Esophagus mucosa (tissue), 1 donor: ENCODE measurements around the gene CD8B. TPM values are rescaled to one million over a fixed set of nuclear protein-coding genes. Genes with fewer than 3 reads are reported as not detected.
A peak's percentile ranks its signal among the peaks of the same experiment; 100 is the strongest.

Experiments used
- ATAC-seq: fragments of 200-7000 bp; cut with Tn5 transposase; one replicate; pipeline ENCODE4 v1.9.1; 2020
- total RNA-seq: library from RNA; stranded (reverse); gene quantifications from one replicate; pipeline ENCODE4 v1.2.4, GENCODE V29; 2023
- donor health status: DM: yes; HTN: yes; CAD: no.

Gene CD8B
- total RNA-seq, 1 donor from 2014 or later, result not detected

DNA sequence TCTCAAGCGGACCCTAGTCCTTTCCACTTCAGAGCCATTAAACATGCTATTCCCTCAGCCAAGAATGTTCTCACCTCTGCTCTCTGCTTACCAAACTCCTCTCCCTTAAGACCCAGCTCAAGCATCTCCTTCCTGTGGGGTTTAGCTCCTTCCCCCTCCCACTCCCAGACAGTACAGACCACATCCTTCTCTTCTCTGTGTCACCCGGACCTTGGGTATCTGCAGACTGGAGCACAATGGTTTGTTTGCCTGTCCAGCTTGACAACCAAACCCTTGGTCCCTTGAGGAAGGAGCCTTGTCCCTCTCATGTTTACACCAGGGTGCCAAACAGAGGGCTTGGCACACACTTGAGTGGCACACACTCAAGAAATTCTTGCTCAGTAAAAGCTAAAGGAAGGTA is 66.8 kb downstream of the CD8B start:
- no peak for ATAC-seq

DNA sequence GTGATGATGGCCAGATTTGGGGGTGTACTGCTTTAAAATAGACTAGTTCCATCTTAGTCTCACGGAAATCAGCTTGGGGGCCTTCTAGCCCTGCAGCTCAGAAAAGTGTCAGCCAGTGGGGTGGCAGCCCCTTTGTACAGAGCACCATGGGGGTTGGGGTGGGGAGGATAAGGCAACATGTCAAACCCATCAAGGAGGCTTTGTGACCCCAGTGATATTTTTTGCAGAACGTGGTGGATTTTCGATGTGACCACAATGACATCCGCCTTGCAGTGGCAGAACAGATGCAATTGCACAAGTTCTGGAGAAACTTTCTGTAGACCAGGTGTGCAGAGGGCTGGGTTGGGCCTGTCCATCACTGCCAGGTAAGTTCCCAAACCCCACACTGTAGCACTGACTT is 67.9 kb downstream of the CD8B start:
- no peak for ATAC-seq

DNA sequence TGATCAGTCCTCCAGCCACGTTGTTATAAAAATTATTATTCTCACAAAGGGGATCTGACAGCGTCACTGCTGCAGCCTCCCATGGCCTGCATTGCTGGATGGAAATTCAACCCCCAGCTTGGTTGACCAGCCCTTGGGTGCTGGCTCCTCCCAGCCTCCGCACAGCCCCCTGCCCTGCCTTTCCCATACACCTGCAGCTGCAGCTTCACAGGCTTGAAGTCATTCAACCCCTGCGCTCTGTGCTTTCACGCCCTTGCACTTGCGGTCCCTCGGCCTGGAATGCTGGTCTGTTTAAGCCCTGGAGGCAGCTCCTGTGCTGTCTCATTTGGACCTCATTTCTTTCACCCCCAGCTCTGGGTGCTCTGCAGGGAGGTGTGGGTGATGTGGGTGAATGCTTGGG is 70.1 kb downstream of the CD8B start:
- ATAC-seq, result no peak

DNA sequence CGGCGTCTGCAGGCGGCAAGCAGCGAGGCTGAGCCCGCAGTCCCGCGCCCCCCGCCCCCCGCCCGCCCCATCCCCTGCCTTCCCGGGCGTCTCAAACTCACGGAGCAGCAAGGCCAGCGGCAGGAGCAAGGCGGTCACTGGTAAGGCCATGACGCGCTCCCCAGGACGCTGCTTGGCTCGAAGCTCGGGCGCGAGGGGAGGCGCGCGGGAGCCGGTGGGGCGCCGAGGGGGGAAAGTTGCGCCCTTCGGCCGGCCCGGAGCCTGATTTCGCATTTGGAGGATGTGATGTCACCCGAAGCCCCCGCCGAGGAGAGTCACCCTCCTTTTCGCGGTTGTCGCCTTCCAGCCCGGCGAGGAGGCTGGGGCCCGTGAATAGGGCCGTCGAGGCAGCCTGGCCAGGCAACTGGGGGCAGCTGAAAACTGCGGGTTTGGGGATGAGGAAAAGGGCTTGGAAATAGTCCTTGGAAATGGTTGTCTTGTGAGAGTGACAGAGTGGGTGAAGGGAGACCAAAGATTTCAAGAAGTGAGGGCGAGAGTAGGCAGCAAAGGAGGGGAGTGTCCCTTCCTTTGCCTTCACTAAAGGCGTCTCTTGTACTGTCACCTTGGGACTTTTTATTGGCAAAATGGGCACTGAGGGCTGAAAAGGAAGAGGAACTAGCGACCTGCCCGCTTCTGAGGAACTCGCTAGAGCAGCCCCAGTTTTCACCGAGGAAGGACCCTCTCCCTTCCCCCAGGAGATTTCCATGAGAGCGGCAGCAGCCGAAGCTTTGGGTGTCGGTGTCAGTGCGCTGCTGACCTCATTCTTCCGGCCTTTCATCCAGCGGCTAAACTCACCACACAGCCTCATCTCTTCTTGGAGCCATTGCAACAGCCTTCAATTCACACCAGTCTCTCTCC is 70.8 kb downstream of the CD8B start, which contains the start of gene CD8A:
Gene CD8A (minus strand): TSS at position 238 of the 897 bp plus-strand sequence. CDS start 88 bp downstream, at position 150.
- ATAC-seq, result no peak

DNA sequence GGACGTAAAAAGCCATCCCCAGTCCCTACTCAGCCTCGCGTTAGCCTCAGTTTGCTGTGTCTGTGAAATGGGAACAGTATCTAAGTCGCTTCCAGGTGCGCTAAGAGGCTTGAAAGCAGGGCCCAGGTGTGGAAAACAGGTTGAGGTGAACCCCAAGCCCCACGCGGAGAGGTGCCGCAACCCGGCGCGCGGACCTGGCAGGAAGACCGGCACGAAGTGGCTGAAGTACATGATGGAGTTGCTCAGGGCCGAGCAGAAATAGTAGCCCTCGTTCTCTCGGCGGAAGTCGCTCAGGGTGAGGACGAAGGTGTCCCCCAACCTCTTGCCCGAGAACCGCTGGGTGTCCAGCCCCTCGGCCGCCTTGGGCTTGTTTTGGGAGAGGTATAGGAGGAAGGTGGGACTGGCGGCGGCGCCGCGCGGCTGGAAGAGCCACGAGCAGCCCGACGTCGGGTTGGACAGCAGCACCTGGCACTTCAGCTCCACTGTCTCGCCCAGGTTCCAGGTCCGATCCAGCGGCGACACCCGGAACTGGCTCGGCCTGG is 71.5 kb downstream of the CD8B start:
- ATAC-seq, result no peak

DNA sequence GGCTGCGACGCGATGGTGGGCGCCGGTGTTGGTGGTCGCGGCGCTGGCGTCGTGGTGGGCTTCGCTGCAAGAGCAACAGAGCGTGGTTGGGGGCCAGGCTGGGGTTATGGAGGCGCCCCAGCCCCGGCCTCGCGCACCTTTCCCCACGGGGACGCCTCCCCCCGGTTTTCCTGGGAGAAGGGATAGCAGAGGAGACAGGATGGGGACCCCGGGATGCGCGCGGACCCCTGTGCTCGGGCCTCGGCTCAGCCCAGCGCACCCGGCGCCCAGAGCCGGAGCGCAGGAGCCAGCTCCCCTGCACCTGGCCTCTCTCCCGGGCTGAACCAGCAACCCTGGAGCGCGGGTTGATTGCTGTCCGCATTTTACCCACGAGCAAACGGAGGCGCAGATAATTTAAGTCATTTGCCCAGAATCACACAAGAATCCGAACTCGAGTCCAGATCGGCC is 72.0 kb downstream of the CD8B start:
- ATAC-seq, result no peak

DNA sequence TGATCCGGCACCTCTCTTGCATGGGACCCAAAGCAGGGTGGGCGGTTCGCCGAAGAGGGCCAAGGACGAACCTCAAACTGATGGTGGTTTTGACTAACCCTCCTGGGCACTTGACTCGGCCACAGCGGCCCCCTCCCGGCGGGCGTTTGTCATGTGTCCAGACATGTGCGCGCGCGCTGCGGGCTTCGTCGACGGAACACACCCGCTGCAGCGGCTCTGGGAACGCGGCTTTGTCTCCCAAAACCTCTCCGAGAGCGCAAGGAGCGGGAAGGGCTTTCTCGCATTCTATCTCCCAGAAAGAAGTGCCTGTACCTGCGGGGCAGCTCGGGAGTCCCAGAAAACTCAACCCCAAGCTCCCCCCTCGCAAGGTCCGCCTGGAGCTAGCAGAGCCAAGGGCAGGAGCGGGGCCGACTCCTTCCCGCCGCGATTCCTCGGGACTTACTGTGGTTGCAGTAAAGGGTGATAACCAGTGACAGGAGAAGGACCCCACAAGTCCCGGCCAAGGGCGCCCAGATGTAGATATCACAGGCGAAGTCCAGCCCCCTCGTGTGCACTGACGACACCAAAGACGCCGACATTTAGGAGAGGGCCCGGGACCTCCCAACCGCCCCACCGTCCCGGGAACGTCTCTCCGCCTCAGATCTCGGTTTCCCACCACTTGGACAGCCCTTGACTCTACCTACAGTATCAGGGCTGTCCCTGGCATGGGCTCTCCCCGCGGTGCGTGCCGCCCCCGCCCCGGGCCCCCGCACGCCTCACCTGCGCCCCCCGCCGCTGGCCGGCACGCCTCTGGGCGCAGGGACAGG is 72.6 kb downstream of the CD8B start:
- ATAC-seq, result no peak

DNA sequence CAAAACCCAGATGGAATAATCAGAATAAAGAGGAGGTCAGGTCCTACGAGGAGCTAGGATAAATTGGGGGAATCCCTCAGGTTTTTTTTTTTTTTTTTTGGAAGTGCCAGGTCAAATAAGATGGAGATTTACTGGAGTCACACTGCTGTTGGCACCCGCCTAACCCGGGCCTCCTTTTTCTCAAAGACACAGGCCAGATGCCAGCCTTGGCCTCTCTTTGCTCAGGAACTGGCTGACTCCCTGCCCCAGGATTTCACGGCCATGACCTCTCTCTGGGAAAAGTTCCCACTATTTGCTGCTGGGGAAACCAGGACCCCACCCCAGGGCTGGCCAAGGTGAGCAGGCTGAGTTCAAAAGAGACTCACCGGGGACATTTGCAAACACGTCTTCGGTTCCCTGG is 73.5 kb downstream of the CD8B start:
- ATAC-seq, result no peak

DNA sequence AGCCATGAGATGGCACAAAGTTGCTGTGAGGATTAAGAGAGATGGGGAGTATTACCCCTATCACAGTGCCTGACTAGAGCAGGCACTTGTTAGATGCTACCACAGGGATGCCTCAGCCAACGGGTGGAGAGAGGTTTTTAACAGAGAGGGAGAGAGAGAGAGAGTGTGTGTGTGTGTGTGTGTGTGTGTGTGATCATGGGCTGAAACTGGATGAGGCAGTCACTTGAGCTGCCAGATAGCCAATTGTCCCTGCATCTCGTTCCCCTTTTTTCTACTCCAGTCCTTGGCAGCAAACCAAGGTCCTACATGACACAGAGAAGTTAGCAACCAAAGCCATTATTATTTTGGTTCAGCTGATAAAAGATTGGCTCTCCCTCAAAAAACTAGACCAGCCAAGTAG is 74.0 kb downstream of the CD8B start:
- ATAC-seq, result no peak

DNA sequence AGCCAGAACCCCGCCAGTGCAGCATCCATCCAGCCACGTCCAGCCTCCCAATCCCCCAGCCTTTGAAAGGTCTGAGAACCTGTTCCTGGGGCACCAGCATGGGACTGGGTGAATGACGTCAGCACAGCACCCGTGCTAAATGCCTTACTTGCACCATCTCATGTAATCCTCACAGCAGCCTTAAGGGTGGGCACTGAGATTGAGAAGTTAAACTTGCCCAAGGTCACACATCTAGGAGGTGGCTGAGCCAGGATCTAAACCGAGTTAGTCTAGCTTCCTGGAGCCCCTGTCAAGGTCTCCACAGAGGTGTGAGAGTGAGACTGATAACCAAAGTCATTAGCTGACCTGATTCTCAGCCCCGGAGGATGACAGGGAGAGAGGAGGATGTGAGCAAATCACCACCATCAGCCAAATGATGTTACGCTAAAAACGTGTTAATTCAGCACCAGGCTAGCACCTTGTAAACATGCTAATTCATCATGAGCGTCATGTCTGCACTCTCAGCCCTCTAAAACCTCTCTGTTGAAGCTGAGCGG is 75.6 kb downstream of the CD8B start:
- ATAC-seq, result no peak

DNA sequence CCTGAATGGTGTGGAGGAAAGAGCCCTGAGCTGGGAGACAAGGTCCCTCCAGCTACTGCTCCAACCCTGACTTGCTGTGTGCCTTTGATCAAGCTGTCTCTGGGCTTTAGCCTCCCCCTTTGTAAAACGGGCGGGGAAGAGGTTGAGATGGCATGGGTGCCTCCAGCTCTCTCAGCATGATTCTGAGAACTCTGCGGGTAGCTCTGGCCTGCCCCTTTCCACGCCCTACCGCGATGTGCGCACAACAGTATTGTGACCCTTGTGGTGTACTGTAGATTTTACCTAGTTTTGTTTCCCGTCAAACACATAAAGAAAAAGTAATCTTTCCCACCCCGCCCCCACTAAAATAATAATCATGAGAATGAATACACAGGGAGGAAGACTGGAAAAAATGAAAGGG is 76.2 kb downstream of the CD8B start:
- no peak for ATAC-seq

DNA sequence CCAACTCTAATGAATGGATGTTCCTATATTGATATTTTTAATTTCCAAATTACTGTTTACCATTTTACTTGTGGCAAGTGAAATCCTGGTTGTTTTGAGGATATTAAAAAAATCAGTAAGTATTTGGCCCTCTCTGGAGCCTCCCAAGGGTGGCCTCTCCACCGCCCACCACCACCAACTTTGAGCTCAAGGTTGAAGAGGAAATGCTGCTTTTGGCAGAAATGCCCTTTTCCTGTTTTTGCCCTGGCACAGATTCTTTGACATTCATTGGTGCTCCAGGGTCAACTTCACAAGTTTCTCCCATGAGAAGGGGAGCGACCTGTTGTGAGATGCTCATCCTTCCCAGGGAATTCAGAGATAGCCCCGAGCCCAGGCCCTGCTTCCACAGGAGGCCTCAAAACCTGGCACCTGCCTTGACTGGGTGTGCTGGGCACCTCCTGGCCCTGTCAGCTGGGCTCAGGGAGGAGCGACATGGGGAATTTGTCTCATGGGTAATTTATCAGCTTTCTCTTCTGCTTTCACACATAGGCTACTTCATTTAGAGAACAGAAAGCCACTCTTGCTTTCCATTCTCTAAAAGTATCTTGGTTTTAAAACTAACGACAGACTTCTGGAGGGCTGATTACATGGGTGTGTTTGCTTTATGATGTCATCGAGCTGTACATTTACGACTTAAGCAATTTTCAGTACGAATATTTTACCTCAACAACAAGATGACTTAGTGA is 77.9 kb downstream of the CD8B start:
- ATAC-seq, result no peak

DNA sequence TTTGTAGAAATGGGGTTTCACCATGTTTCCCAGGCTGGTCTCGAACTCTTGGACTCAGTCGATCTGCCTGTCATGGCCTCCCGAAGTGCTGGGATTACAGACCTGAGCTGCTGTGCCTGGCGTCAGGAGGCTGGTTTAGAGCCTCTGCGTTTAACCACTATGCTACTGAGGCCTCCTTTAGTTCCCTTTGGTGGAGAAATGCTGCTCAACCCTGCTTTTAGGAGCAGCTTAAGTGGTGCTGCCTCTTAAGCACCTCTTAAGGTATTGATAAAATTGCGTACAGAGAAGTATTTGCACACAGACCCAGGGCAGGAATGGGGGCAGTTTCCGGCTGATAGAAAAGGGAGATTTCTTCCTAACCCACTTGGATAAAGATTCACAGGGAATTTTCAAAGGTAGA is 78.9 kb downstream of the CD8B start:
- ATAC-seq, result no peak

DNA sequence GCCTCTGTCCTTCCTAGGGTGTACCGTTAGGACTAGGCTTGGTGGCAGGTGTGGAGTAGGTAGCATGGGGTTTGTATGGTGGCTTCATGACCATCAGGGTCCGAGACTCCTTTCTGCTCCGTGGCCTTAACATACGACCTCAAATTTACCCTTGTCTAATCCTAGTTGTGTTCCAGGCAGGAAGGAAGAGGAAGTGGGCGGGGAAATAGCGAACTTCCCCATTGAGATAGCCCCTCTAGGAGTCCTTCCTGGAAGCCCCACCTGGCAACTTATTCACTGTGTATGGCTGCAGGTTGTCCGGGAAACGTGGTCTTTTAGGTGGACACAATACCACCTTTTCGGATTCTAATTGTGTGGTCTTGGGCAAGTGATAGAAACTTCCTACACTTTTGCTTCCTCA is 80.3 kb downstream of the CD8B start:
- ATAC-seq, result no peak

DNA sequence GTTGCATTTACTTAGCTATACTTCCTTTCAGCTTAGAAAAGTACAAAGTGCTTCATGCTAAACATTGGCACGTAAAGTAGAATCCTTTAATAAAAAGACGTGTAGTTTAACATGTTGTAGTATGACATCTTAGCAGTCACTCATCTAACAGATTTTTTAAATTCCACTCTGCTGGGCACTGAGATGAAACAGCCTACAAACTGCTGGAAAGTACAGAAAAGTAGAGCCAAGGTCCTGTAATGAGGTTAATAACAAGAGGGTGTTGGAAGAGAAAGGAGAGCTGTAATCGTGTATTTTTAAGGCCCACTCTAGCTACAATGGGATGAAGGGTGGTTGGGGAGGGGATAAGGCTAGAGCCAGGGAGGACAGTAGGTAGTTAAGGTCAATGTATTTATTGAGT is 81.7 kb downstream of the CD8B start:
- no peak for ATAC-seq

DNA sequence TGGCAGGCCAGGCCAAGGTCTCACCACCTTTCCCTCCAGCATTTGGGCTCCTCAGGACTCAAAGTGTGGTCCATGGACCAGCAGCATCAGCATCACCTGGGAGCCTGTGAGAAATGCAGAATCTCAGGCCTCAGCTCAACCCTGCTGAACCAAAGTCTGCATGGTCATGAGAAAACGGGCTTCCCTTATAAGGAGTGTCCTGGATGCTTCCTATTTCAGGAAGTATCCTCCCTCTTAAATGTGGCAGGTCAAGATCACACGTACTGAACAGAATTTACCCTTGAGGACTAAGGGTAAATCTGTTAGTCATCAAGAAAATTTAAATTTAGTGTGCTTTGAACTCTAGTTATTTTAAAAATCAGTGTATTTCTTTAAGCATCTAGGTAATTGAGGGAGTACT is 82.7 kb downstream of the CD8B start:
- peak; percentile 21 for ATAC-seq

DNA sequence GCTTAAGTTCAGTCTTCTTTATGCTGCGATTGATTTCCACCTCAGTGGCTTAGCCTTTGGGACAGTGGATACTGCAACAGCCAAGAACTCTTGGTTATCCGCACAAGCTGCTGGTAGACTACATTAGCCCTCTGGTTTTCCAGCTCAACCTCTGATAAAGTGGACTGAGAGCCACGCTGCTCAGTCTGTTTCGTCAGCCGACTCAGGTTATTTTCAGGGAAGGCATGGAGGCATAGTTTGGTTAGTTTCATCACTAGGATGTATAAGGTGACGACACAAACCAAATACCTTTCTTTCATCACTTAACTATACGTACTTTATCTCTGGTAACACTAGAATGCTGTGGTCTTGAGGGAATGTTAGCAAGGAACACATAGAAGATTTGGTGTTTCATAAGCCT is 85.2 kb downstream of the CD8B start:
- no peak for ATAC-seq

DNA sequence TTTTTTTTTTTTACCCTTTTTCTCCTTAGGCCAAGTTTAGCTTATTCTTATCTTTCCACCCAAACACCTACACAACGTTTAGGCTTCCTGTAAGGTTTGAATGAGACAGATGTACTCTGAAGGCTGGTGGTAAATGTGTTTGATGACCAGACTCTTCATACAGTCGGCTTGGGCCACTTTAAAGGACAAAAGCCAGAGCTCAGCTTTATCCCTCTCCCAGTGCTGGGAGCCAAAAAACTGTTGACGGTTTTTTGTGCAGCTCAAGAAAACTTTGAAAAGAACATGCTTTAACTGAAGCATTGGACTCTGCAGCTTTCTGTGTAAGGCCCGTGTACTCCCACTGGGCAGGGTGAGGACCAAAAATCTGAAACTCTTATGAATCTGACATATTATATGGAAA is 86.3 kb downstream of the CD8B start:
- no peak for ATAC-seq

DNA sequence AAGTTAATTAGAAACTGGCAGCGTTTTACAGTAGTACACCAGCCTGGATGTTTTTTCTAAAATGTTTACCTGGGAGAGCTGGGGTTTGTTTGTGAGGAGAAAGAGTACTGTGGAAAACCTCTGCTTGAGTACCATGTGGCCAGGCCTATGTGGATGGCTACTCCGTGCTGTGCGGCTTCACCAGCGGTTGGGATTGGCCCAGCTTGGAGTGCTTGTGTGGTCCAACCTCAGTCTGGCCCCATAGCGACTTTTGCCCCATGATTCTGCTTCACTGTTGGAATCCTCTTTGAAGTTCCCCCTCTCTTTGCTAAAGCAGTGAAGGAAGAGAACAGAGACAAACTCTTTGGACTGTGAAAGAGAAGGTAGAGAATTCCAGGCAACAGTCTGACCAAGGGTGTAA is 86.8 kb downstream of the CD8B start:
- ATAC-seq, result no peak

DNA sequence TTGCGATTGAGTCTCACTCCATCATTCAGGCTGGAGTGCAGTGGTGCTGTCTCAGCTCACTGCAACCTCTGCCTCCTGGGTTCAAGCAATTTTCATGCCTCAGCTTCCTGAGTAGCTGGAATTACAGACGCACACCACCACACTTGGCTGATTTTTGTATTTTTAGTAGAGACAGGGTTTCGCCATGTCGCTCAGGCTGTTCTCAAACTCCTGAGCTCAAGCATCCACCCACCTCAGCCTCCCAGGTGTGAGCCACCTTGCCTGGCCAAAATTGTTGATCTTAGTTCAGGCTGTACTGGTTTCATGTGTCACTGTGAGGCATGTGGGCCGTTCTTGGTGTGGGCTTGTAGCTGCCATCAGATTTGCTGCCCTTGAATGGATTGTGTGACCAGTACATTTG is 89.1 kb downstream of the CD8B start:
- ATAC-seq, result peak; percentile 44

DNA sequence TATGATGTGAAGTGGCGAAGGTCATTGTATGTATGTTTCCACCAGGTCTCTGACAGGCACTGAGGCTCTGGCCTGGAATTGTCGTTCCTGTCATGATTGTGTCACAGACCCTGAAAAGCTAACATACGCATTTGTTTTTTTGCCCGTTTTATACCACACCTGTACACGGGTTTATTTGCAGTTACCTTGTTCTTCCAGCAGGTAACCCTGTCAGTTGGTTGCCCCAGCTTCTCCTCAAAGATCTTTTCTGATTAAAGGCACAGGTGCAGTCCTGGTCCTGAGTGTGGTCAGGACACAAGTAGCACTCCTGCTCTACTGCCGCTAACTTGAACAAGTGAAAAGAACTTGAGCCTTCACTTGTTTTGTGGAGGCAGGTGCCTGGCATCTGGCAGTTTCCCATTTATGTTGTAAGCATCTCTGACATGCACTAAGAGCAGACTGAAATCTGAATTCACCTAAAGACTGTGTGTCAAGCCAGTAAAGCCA is 90.8 kb downstream of the CD8B start:
- ATAC-seq, result no peak

DNA sequence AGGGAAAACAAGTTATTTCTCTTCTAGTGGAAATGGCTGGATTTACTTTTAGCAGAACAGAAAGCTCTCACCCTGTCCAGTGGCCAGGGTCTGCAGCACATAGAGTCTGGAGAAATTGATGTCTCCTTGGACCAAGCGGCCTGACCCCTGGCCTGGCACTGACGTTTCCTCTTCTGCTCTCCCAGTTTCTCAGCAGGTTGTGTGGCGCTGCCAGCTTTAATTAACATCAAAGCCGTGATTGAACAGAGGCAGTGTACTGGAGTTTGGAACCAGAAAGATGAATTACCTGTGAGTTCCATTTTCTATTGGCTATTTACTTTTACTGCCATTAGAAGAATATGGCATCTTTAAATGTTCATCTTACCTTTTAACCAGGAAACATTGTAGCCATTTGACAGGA is 91.8 kb downstream of the CD8B start:
- no peak for ATAC-seq
